IMR-90 (cell line): ENCODE measurements around the gene CTDP1. TPM values are rescaled to one million over a fixed set of nuclear protein-coding genes. Genes with fewer than 3 reads are reported as not detected.

Experiments used
- ATAC-seq: fragments of 200-7000 bp; cut with Tn5 transposase; 2 replicates; pipeline ENCODE4 v1.9.1; 2020; ENCODE audit warnings: low read depth, mild to moderate bottlenecking, moderate library complexity
- BruUV-seq: library from RNA; stranded (reverse); fragments of 400-500 nt; replicated peaks from 2 replicates; lab custom pipeline; 2021; lab: Mats Ljungman, UMichigan
- CTCF ChIA-PET: fragments of 300-600 bp; formaldehyde crosslinking; extraction: SDS; loops from one replicate; lab custom pipeline; 2021; ENCODE audit warnings: antibody characterized with exemption; lab: Yijun Ruan, JAX
- POLR2A ChIA-PET: fragments of 300-600 bp; sonication (Branson Sonifier 250); formaldehyde crosslinking; loops from one replicate; lab custom pipeline; 2022; ENCODE audit warnings: antibody characterized with exemption; ENCODE audit not compliant: unreplicated experiment; lab: Charles Lee
- DNase-seq: peaks from one replicate; pipeline ENCODE4 v3.0.0; 2013
- H2AFZ ChIP-seq: replicated peaks from 2 replicates; pipeline ENCODE3; 2013; ENCODE audit warnings: low read length, mild to moderate bottlenecking; ENCODE audit not compliant: poor library complexity
- H2AK5ac ChIP-seq: 2 replicates; pipeline ENCODE4 v1.6.1; 2013; ENCODE audit warnings: low read depth, low read length, inconsistent platforms
- H2AK9ac ChIP-seq: replicated peaks from 2 replicates; pipeline ENCODE3; 2013; ENCODE audit warnings: mild to moderate bottlenecking, low read depth, low read length, moderate library complexity; ENCODE audit not compliant: poor library complexity
- H2BK120ac ChIP-seq: 2 replicates; pipeline ENCODE4 v1.6.1; 2013; ENCODE audit warnings: low read depth, low read length, inconsistent platforms
- H2BK15ac ChIP-seq: 3 replicates; pipeline ENCODE4 v1.6.1; 2013; ENCODE audit warnings: low read depth, low read length, inconsistent platforms
- H2BK20ac ChIP-seq: 2 replicates; pipeline ENCODE4 v1.6.1; 2013; ENCODE audit warnings: low read depth, mild to moderate bottlenecking, inconsistent platforms, low read length, moderate library complexity
- H2BK5ac ChIP-seq: 2 replicates; pipeline ENCODE4 v1.6.1; 2013; ENCODE audit warnings: mild to moderate bottlenecking, low read depth, low read length, inconsistent platforms; ENCODE audit not compliant: poor library complexity, severe bottlenecking
- H3K14ac ChIP-seq: replicated peaks from 2 replicates; pipeline ENCODE4 v1.6.1; 2013; ENCODE audit warnings: low read depth, low read length, inconsistent platforms
- H3K18ac ChIP-seq: 2 replicates; pipeline ENCODE4 v1.6.1; 2013; ENCODE audit warnings: low read depth, low read length, control low read depth
- H3K23ac ChIP-seq: 2 replicates; pipeline ENCODE4 v1.6.1; 2013; ENCODE audit warnings: low read depth, low read length, inconsistent platforms
- H3K27ac ChIP-seq: 2 replicates; pipeline ENCODE4 v1.5.1; 2013; ENCODE audit warnings: mild to moderate bottlenecking, control low read depth, low read length; ENCODE audit not compliant: insufficient read depth
- H3K27me3 ChIP-seq: 2 replicates; pipeline ENCODE4 v1.6.1; 2013; ENCODE audit warnings: low read length; ENCODE audit not compliant: control insufficient read depth, insufficient read depth
- H3K36me3 ChIP-seq: 2 replicates; pipeline ENCODE4 v1.6.1; 2013; ENCODE audit warnings: low read length, mixed read lengths; ENCODE audit not compliant: control insufficient read depth, insufficient read depth
- H3K4ac ChIP-seq: 2 replicates; pipeline ENCODE4 v1.6.1; 2013; ENCODE audit warnings: low read depth, low read length, inconsistent platforms
- H3K4me1 ChIP-seq: 2 replicates; pipeline ENCODE4 v1.6.1; 2013; ENCODE audit warnings: low read length, mixed read lengths; ENCODE audit not compliant: control insufficient read depth, insufficient read depth
- H3K4me2 ChIP-seq: 2 replicates; pipeline ENCODE4 v1.6.1; 2013; ENCODE audit warnings: low read depth, mild to moderate bottlenecking, control low read depth, low read length, moderate library complexity
- H3K4me3 ChIP-seq: 2 replicates; pipeline ENCODE4 v1.5.1; 2013; ENCODE audit warnings: low read depth, mild to moderate bottlenecking, control low read depth, low read length, moderate library complexity; ENCODE audit not compliant: insufficient read depth
- H3K56ac ChIP-seq: 2 replicates; pipeline ENCODE4 v1.6.1; 2013; ENCODE audit warnings: low read length, inconsistent platforms; ENCODE audit not compliant: insufficient read depth; ENCODE audit errors: extremely low read depth
- H3K79me1 ChIP-seq, 2 experiments: 2 replicates each; pipeline ENCODE4 v1.6.1; 2013; ENCODE audit warnings: low read length in 2 of 2, inconsistent platforms in 1 of 2, low read depth in 1 of 2
- H3K9ac ChIP-seq: 2 replicates; pipeline ENCODE4 v1.6.1; 2013; ENCODE audit warnings: low read depth, low read length, control low read depth
- H3K9me1 ChIP-seq: 2 replicates; pipeline ENCODE4 v1.6.1; 2013; ENCODE audit warnings: low read length, inconsistent platforms; ENCODE audit not compliant: insufficient read depth
- H3K9me3 ChIP-seq: 2 replicates; pipeline ENCODE4 v1.6.1; 2013; ENCODE audit warnings: low read length; ENCODE audit not compliant: control insufficient read depth, insufficient read depth
- H4K20me1 ChIP-seq: 2 replicates; pipeline ENCODE4 v1.6.1; 2013; ENCODE audit warnings: low read length, inconsistent platforms; ENCODE audit not compliant: insufficient read depth
- H4K5ac ChIP-seq: 2 replicates; pipeline ENCODE4 v1.6.1; 2013; ENCODE audit warnings: mild to moderate bottlenecking, low read depth, low read length, control low read depth
- H4K8ac ChIP-seq, 2 experiments: 2 replicates each; pipeline ENCODE4 v1.6.1; 2013; ENCODE audit warnings: low read depth in 2 of 2, low read length in 2 of 2, control low read depth in 1 of 2, inconsistent platforms in 1 of 2
- H4K91ac ChIP-seq: 2 replicates; pipeline ENCODE4 v1.6.1; 2013; ENCODE audit warnings: low read depth, low read length, inconsistent platforms; ENCODE audit not compliant: insufficient read depth
- BHLHE40 ChIP-seq: fragments of 150-350 bp; IDR thresholded peaks from 2 replicates; pipeline ENCODE4 v1.6.1; 2016; ENCODE audit warnings: mild to moderate bottlenecking, low read depth, low read length
- CEBPB ChIP-seq: IDR thresholded peaks from 2 replicates; pipeline ENCODE4 v1.6.1; 2012; ENCODE audit warnings: low read depth, low read length, improper control_type of control experiment
- CHD1 ChIP-seq: IDR thresholded peaks from 2 replicates; pipeline ENCODE4 v1.6.1; 2012; ENCODE audit warnings: low read depth, low read length, improper control_type of control experiment
- FOS ChIP-seq: fragments of 150-350 bp; IDR thresholded peaks from 2 replicates; pipeline ENCODE4 v1.6.1; 2016; ENCODE audit warnings: low read depth, low read length
- MAFK ChIP-seq: IDR thresholded peaks from 2 replicates; pipeline ENCODE4 v1.6.1; 2012; ENCODE audit warnings: low read depth, low read length, improper control_type of control experiment
- MAZ ChIP-seq: IDR thresholded peaks from 2 replicates; pipeline ENCODE4 v1.6.1; 2012; ENCODE audit warnings: low read depth, mild to moderate bottlenecking, low read length, improper control_type of control experiment, moderate library complexity, borderline replicate concordance
- MXI1 ChIP-seq: IDR thresholded peaks from 2 replicates; pipeline ENCODE4 v1.6.1; 2012; ENCODE audit warnings: low read depth, mild to moderate bottlenecking, low read length, moderate library complexity, borderline replicate concordance
- NFE2L2 ChIP-seq: fragments of 150-350 bp; IDR thresholded peaks from 2 replicates; pipeline ENCODE4 v1.6.1; 2016; ENCODE audit warnings: low read depth, mild to moderate bottlenecking, low read length
- POLR2A ChIP-seq: IDR thresholded peaks from 2 replicates; pipeline ENCODE4 v1.6.1; 2012; ENCODE audit warnings: mild to moderate bottlenecking, low read depth, low read length
- RAD21 ChIP-seq: IDR thresholded peaks from 2 replicates; pipeline ENCODE4 v1.6.1; 2012; ENCODE audit warnings: low read length, improper control_type of control experiment
- RCOR1 ChIP-seq: IDR thresholded peaks from 2 replicates; pipeline ENCODE4 v1.6.1; 2012; ENCODE audit warnings: mild to moderate bottlenecking, low read length, improper control_type of control experiment; ENCODE audit not compliant: insufficient replicate concordance
- RFX5 ChIP-seq: IDR thresholded peaks from 2 replicates; pipeline ENCODE4 v1.8.0; 2012; ENCODE audit warnings: low read depth, mild to moderate bottlenecking, low read length, moderate library complexity
- SMC3 ChIP-seq: fragments of 150-350 bp; IDR thresholded peaks from 2 replicates; pipeline ENCODE4 v1.6.1; 2016; ENCODE audit warnings: low read depth, mild to moderate bottlenecking, antibody characterized with exemption, low read length, moderate library complexity
- WGBS, 2 experiments: methylation state at CpG; one replicate each; pipeline versions ENCODE4 v1.1.5 to v1.1.7; 2013; ENCODE audit warnings: missing lambda C conversion rate in 2 of 2; ENCODE audit not compliant: insufficient read length in 1 of 2; ENCODE audit errors: extremely low coverage in 2 of 2; 5-methylcytosine and 5-hydroxymethylcytosine counted together
- dilution Hi-C: fragments of 300-500 bp; cut with HindIII; formaldehyde crosslinking; loops from one replicate; pipeline ENCODE4 v1.14.3; 2018; ENCODE audit warnings: low sequenced_read_pairs; ENCODE audit not compliant: unreplicated experiment
- in situ Hi-C: fragments of 300-500 bp; cut with MboI; formaldehyde crosslinking; loops from 3 replicates; pipeline ENCODE4 v1.14.3; 2019; ENCODE audit warnings: low sequenced_read_pairs, inconsistent platforms, mixed read lengths
- intact Hi-C: fragments of 100-400 bp; cut with micrococcal nuclease; formaldehyde crosslinking; loops from 2 replicates; pipeline ENCODE4 v1.10.0; 2022
- polyA plus RNA-seq, 3 experiments: library from polyadenylated mRNA; depleted of rRNA; stranded (reverse); fragments of >200 nt; gene quantifications; 2 replicates each; pipeline ENCODE4 v1.2.3, GENCODE V29; 2012; ENCODE audit warnings: low replicate concordance in 1 of 3
- total RNA-seq: library from RNA; depleted of rRNA; stranded (reverse); fragments of >200 nt; gene quantifications from 2 replicates; pipeline ENCODE4 v1.2.3, GENCODE V29; 2012
- TF ChIP-seq, protein P1 (sequence below): fragments of 150-350 bp; IDR thresholded peaks from 2 replicates; pipeline ENCODE4 v1.6.1; 2016; ENCODE audit warnings: low read depth, mild to moderate bottlenecking, low read length, moderate library complexity, borderline replicate concordance
- TF ChIP-seq, protein P2 (sequence below): conservative IDR thresholded peaks from 2 replicates; pipeline ENCODE4 v1.5.1; 2012; ENCODE audit warnings: mild to moderate bottlenecking, low read depth, low read length, improper control_type of control experiment
- TF ChIP-seq, protein P3 (sequence below): fragments of 150-350 bp; IDR thresholded peaks from 2 replicates; pipeline ENCODE4 v1.6.1; 2017; ENCODE audit warnings: mild to moderate bottlenecking, antibody characterized with exemption, low read length, low read depth

Gene CTDP1
- total and polyA plus RNA-seq, 2 of the 4 experiments (the other 2 are of a cell fraction) = 13.4 to 17.6 TPM

DNA sequence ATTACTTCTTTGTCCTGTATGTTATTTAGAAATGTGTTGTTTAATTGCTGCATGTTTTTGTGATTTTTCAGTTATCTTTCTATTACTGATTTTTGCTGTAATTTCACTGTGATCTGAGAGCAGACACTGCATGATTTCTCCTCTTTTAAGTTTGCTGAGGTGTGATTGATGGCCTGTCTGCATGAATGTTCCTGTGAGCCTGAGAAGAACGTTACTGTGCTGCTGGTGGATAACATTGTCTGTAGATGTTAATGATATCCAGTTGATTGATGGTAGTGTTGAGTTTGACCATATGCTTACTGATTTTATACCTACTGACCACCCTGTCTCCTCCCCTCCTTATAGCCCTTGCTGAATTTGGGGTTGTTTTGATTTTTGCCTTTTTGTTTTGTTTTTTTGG lies 80.7 kb downstream of the CTDP1 start:
- Histone ChIP-seq H3K4me1 (no peaks in the 10 kb centered on the region), H2BK5ac (no peak overlapping the region), H3K9me3 (peaks cover 2% of the 10 kb centered on the region; the same call in 1 of the 2 replicates), H4K8ac (no peak overlapping the region), H3K14ac (no peak overlapping the region), H3K27me3 (no peaks in the 10 kb centered on the region), H2BK120ac (no peak overlapping the region), H3K9me1 (no peaks in the 10 kb centered on the region), H3K4me2 (no peak overlapping the region), H2AFZ (no peak overlapping the region), H2AK5ac (no peak overlapping the region), H3K18ac (no peak overlapping the region), H3K23ac (no peak overlapping the region), H2BK15ac (no peak overlapping the region), H2AK9ac (no peak overlapping the region), H3K4ac (no peak overlapping the region), H3K4me3 (no peak overlapping the region), H3K36me3 (peaks cover 7% of the 10 kb centered on the region; the same call in 1 of the 2 replicates), H4K91ac (no peak overlapping the region), H4K5ac (no peak overlapping the region), H2BK20ac (no peak overlapping the region), H3K56ac (no peak overlapping the region), H4K20me1 (no peaks in the 10 kb centered on the region), H3K27ac (no peak overlapping the region), H3K9ac (no peak overlapping the region), H3K79me1 (no peaks in the 10 kb centered on the region)
- BruUV-seq = no TSS peak
- TF ChIP-seq BHLHE40 (no peak), MAZ (no peak), MAFK (no peak), NFE2L2 (no peak), RCOR1 (no peak), SMC3 (no peak), MXI1 (no peak), POLR2A (no peak), CEBPB (no peak), FOS (no peak), RFX5 (no peak), RAD21 (no peak), CHD1 (no peak)
- TF ChIP-seq, protein P1, sequence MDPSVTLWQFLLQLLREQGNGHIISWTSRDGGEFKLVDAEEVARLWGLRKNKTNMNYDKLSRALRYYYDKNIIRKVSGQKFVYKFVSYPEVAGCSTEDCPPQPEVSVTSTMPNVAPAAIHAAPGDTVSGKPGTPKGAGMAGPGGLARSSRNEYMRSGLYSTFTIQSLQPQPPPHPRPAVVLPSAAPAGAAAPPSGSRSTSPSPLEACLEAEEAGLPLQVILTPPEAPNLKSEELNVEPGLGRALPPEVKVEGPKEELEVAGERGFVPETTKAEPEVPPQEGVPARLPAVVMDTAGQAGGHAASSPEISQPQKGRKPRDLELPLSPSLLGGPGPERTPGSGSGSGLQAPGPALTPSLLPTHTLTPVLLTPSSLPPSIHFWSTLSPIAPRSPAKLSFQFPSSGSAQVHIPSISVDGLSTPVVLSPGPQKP = no peak
- TF ChIP-seq, protein P2, sequence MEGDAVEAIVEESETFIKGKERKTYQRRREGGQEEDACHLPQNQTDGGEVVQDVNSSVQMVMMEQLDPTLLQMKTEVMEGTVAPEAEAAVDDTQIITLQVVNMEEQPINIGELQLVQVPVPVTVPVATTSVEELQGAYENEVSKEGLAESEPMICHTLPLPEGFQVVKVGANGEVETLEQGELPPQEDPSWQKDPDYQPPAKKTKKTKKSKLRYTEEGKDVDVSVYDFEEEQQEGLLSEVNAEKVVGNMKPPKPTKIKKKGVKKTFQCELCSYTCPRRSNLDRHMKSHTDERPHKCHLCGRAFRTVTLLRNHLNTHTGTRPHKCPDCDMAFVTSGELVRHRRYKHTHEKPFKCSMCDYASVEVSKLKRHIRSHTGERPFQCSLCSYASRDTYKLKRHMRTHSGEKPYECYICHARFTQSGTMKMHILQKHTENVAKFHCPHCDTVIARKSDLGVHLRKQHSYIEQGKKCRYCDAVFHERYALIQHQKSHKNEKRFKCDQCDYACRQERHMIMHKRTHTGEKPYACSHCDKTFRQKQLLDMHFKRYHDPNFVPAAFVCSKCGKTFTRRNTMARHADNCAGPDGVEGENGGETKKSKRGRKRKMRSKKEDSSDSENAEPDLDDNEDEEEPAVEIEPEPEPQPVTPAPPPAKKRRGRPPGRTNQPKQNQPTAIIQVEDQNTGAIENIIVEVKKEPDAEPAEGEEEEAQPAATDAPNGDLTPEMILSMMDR = no peak
- TF ChIP-seq, protein P3, sequence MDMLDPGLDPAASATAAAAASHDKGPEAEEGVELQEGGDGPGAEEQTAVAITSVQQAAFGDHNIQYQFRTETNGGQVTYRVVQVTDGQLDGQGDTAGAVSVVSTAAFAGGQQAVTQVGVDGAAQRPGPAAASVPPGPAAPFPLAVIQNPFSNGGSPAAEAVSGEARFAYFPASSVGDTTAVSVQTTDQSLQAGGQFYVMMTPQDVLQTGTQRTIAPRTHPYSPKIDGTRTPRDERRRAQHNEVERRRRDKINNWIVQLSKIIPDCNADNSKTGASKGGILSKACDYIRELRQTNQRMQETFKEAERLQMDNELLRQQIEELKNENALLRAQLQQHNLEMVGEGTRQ = no peak
- dilution Hi-C loops = no loop called here
- WGBS, 2 experiments = no CpG with 5 or more reads among the region's 1 CpG
- ChIA-PET CTCF (no interaction called here), POLR2A (no interaction called here)
- intact Hi-C loops = no loop called here
- in situ Hi-C loops = no loop called here
- DNase-seq = no peak
- no peak for ATAC-seq
